Caki2 (cell line): ENCODE results near the gene TUBGCP3. TPM values are rescaled to one million over a fixed set of nuclear protein-coding genes. Genes with fewer than 3 reads are reported as not detected.

ENCODE experiments used
- DNase-seq: peaks from one replicate; pipeline ENCODE4 v3.0.0-alpha.2; 2015; ENCODE audit warnings: low read depth
- in situ Hi-C: cut with HindIII; loops from 2 replicates; pipeline ENCODE4 v1.10.0; 2016; ENCODE audit warnings: low sequenced_read_pairs, low pct_unique_long_range_greater_than_20kb, mixed read lengths
- total RNA-seq: library from RNA; depleted of rRNA; stranded (reverse); fragments of >200 nt; shearing (Covaris generic); gene quantifications from 2 replicates; pipeline ENCODE4 v1.2.3, GENCODE V29; 2014; ENCODE audit warnings: low replicate concordance

Gene TUBGCP3
- total RNA-seq, 1 experiment from 2014 or later = 10.9 TPM

GRCh38 chr13:112619730-112620631 lies 32.0 kb upstream of the TUBGCP3 start:
- in situ Hi-C loops = no loop called here
- DNase-seq = no peak

DNA sequence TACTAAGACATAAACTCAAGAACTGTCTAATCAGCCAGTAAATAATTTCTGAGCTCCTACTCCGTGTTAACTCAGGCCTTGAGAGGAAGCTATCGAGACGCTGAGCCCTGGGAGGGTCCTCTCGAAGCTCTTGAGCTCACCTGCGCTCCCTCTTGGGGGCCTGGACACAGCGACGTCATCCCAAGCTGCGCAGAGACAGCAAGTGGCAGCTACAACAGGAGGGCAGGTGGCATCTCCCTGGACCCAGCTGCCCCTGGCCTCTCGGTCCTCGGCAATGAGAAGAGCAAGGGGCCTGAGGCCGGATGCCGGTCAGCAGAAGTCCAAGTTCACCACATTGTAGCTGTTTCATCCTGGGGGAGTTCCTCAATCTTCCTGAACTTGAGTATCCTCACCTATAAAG lies 30.5 kb upstream of the TUBGCP3 start:
- no peak for DNase-seq
- in situ Hi-C loops = no loop called here

DNA sequence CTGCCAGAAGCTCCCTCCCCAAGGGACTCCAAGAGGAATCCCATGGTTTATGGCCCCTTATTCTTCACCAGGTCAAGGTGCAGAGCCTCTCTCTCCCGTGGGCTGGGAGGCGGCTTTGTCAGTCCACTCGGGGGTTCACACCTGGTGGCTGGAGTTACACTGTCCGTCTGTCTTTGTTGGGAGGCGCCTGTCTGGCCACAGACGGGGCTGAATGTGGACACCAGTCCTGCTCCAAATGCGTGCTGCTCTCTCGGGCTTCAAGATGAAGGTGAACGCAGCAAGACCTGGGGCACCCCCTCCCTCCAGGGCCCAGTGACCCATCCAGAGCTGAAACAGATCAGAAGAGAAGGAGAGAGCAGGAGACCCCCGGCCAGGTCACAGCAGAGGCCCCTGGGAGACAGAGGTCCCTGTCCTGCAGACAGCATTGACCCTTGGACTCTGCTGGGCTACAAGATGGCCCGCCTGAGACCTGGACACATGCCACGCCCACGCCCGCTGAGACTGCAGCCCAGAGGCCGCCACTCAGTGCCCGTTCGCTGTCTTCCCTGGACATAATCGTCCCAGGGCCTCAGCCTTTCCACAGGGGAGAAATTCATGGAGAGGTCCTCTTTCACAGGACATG lies 29.9 kb upstream of the TUBGCP3 start:
- in situ Hi-C loops = no loop called here
- DNase-seq = no peak

DNA sequence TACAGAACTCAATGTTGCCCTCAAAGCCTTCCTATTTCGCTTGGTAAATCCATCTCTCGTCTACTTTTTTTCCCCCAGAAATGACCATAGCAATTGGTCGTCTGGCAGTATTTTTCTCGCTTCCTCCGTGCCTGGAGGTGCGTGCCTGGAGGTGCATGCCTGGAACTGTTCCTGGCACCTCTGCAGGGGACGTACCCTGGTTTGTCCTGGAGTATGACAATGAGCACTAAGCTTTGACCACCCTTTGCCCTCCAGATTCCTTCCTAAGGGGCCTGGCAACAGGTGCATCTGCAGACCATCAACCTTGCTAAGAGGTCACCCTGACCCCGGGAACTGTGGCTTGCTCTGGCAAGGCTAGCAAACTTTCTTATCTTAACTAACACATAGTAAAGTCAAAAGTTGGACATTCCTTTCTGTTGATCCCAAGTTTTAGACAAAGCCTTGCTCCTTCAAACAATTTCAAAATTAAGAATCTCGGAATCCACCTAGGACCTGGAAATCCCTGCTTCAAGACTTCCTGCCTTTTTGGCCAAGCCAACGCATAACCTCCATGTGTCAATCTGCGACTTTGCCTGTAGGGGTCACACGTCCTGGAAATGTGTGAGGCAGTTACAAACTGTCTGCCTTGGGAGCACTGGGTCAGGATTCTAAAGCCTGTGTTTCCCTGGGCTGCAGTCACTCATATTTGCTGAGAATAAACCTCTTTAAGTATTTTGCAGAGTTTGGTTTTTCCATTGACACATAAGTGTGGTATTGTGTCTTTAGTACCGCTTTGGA lies 28.8 kb upstream of the TUBGCP3 start:
- DNase-seq = peak; percentile 6
- in situ Hi-C loops = no loop called here

GRCh38 chr13:112615391-112615790 lies 27.4 kb upstream of the TUBGCP3 start:
- DNase-seq = no peak
- in situ Hi-C loops = no loop called here

GRCh38 chr13:112614835-112615234 lies 26.9 kb upstream of the TUBGCP3 start:
- DNase-seq = no peak
- in situ Hi-C loops = no loop called here

DNA sequence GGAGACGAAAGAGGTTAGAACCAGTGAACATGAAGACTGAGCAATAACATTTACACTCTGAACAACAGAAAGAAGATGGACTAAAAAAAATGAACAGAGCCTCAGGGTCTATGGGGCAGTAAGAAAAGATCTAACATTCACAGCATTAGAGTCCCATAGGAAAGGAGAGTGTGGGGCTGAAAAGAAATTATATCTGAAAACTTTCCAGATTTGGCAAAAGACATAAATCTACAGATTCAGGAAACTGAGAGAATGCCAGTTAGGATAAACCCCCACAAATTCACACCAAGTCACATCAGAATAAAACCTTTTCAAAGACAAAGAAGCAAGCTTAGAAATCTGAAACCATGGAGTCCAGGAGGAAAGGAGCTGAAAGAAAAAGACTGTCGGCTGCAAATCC lies 20.3 kb upstream of the TUBGCP3 start:
- in situ Hi-C loops = no loop called here
- DNase-seq = no peak

GRCh38 chr13:112606109-112607001 lies 18.4 kb upstream of the TUBGCP3 start:
- in situ Hi-C loops = no loop called here
- DNase-seq = peak; percentile 78

DNA sequence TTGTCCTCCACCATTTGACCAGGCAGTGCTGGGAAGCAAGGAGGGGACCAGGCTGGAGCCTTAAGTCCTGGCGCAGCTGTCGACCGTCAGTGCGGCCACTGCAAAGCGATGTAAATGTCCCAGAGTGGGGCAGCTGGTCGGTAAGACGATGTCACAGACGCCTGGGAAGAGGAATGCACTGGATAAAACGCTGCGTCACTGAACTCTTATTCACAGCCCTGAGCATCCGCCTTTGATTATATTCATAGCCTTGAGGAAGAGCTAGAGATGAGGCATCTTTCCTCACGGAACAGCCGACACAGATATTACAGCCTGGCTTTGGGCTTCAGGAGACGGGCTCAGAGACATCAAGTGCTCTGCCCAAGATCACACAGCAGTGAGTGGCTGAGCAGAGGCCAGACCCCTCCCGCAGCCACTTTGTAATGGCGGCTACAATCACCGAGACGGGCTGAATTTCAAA lies 17.6 kb upstream of the TUBGCP3 start:
- in situ Hi-C loops = no loop called here
- no peak for DNase-seq

DNA sequence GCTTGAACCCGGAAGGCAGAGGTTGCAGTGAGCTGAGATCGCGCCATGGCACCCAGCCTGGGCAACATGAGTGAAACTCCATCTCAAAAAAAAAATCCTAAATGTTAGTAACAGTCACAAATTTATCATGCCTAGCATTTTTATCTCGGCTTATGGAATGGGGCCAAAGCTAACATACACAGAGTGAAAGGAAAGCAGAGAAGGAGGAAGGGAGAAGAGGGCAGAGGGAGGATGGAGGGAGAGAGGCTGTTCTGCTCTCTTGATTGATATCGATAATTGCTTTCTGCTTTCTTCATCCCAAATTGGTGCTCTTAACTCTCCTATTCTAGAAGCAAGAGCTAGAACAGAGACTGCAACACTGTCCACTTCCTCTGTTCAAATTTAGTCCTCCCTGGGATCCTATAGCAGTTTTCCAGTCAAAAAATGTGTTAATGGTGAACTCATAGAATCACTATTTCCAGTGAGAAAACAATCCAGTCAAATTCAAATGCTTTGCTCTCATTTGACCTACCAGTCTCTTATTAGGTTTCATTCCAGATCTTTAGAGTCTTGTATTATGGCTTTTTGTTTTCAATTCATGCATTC lies 15.8 kb upstream of the TUBGCP3 start:
- in situ Hi-C loops = no loop called here
- peak; percentile 23 for DNase-seq

DNA sequence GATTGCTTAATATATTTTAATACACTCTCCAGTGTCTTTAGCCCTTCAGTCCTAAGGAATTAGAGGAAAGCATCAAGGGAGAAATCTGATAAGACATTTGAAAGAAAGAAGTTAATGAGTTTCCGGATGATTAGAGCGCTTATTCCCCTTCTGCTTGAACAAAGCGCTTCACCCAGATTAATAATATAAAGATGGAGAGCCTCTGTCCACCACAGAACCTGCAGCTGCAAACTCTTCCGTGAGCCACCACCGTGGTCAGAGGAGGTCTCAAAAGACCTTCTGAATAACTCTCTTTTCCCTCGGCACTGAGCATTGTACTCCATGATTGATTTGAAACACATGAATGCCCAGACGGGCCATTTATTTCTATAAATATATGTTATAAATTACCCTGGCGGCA lies 14.2 kb upstream of the TUBGCP3 start:
- in situ Hi-C loops = no loop called here
- DNase-seq = no peak

DNA sequence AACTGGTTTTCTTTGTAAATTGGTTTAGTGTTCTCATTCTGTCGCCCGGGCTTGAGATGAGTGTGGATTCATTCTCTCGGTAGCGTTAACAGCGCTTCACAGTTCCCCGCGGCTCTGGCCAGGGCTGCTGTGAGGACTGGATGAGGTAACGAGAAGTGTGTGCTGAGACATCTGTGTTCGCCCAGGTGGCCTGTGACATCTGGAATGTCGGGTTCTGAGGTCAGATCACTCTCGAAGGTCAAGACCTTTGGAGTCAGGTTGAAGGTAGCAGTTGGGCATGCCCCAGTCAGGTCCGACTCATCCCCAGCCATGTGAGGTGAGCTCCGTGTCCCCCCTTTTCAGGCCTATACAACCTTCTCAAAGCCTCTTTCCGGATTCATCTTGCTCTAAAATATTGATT lies 13.4 kb upstream of the TUBGCP3 start:
- in situ Hi-C loops = no loop called here
- no peak for DNase-seq

DNA sequence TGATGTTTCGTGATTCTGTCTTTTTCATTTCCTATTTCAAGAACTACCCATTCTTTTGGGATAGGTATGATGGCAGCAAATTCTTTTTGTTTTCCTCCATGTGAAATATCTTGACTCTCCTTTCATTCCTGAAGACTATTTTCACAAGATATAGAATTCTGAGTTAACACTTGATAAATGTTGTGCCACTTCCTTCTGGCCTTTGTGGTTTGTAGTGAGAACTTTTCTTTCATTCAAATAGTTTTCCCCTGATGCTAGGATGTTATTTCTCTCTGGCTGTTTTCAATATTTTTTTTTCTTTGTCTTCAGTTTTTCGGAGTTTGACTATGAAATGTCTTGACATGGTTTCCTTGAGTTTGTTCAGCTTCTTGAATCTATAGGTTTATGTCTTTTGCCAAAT lies 8.3 kb upstream of the TUBGCP3 start:
- no peak for DNase-seq
- in situ Hi-C loops = no loop called here

- no peak for DNase-seq
- in situ Hi-C loops = no loop called here
Observed at GRCh38 chr13:112592647-112593046, 4.7 kb upstream of the TUBGCP3 start.

- in situ Hi-C loops = no loop called here
- DNase-seq = no peak
Observed at GRCh38 chr13:112592181-112592580, 4.2 kb upstream of the TUBGCP3 start.

- in situ Hi-C loops = no loop called here
- peak; percentile 1 for DNase-seq
Observed at GRCh38 chr13:112588490-112589297, 741 bp upstream of the TUBGCP3 start.

GRCh38 chr13:112587212-112587763 lies 665 bp downstream of the TUBGCP3 start:
- peak; percentile 64 for DNase-seq
- in situ Hi-C loops = no loop called here
